HK-2 (cell line): Measurements from ENCODE around the gene PCDHGC3.
"Not testable (repeated sequence)": the region's sequence is repeated elsewhere in the genome, so short reads cannot be mapped to it uniquely, and the experiment has no call there.

Source experiments
- DNase-seq: peaks from one replicate; pipeline ENCODE4 v3.0.0-alpha.2; 2018; ENCODE audit not compliant: unreplicated experiment

The PCDHGC3 gene

GRCh38 chr5:141475625-141476131 is at the start of gene PCDHGC3:
Gene PCDHGC3 (plus strand): TSS chr5:141475966. CDS start chr5:141476117, 151 bp downstream.
- DNase-seq: peak; percentile 86

- no peak for DNase-seq
Measured at GRCh38 chr5:141427783-141428426, 47.9 kb upstream of the PCDHGC3 start.

- DNase-seq: no peak
Measured at GRCh38 chr5:141430332-141431113, 45.2 kb upstream of the PCDHGC3 start, which contains the start of gene PCDHGA12. Gene PCDHGA12 (plus strand): TSS chr5:141430507. CDS start chr5:141430760, 253 bp downstream.

- DNase-seq: no peak
Measured at GRCh38 chr5:141431286-141431685, 44.5 kb upstream of the PCDHGC3 start.

GRCh38 chr5:141432308-141432707 is 43.5 kb upstream of the PCDHGC3 start:
- DNase-seq: not testable (repeated sequence)

- not testable (repeated sequence) for DNase-seq
Measured at GRCh38 chr5:141432726-141433125, 43.0 kb upstream of the PCDHGC3 start.

- no peak for DNase-seq
Measured at GRCh38 chr5:141434006-141434405, 41.8 kb upstream of the PCDHGC3 start.

GRCh38 chr5:141437221-141437620 is 38.5 kb upstream of the PCDHGC3 start:
- no peak for DNase-seq

- no peak for DNase-seq
Measured at GRCh38 chr5:141439411-141440141, 36.2 kb upstream of the PCDHGC3 start.

GRCh38 chr5:141440341-141440740 is 35.4 kb upstream of the PCDHGC3 start:
- DNase-seq: no peak

- no peak for DNase-seq
Measured at GRCh38 chr5:141441571-141442170, 34.1 kb upstream of the PCDHGC3 start.

- no peak for DNase-seq
Measured at GRCh38 chr5:141465351-141465750, 10.4 kb upstream of the PCDHGC3 start.

- peak; percentile 33 for DNase-seq
Measured at GRCh38 chr5:141476132-141476911, 556 bp downstream of the PCDHGC3 start.

GRCh38 chr5:141477044-141477575 is 1.3 kb downstream of the PCDHGC3 start:
- no peak for DNase-seq

GRCh38 chr5:141477815-141478214 is 2.0 kb downstream of the PCDHGC3 start:
- DNase-seq: no peak

- no peak for DNase-seq
Measured at GRCh38 chr5:141478321-141478945, 2.7 kb downstream of the PCDHGC3 start.

GRCh38 chr5:141479776-141480175 is 4.0 kb downstream of the PCDHGC3 start:
- DNase-seq: no peak

- DNase-seq: no peak
Measured at GRCh38 chr5:141483902-141484301, 8.1 kb downstream of the PCDHGC3 start.

- DNase-seq: no peak
Measured at GRCh38 chr5:141484310-141484640, 8.5 kb downstream of the PCDHGC3 start.

GRCh38 chr5:141484641-141485311 is 9.0 kb downstream of the PCDHGC3 start, which contains the start of gene PCDHGC4:
Gene PCDHGC4 (plus strand): TSS chr5:141485030. CDS start chr5:141485174, 144 bp downstream.
- no peak for DNase-seq
